Subcutaneous adipose tissue (tissue), 4 donors: ENCODE measurements around the gene SERINC4. TPM values are rescaled to one million over a fixed set of nuclear protein-coding genes. Genes with fewer than 3 reads are reported as not detected.

Experiments
- CTCF ChIP-seq: fragments of 450-650 bp; IDR thresholded peaks from one replicate; pipeline ENCODE4 v1.5.1; 2016; ENCODE audit warnings: low read depth, mild to moderate bottlenecking, control low read depth, antibody characterized with exemption, moderate library complexity
- total RNA-seq, 4 donors: library from RNA; depleted of rRNA; stranded (reverse); fragments of >200 nt; gene quantifications; one replicate each; pipeline ENCODE4 v1.1.0, GENCODE V29; 2016

SERINC4 gene
- total RNA-seq, 4 donors from 2014 or later: not detected

GRCh38 chr15:43777267-43777914 lies 22.6 kb downstream of the SERINC4 start:
- no peak for TF ChIP-seq CTCF

GRCh38 chr15:43776718-43777266 lies 23.2 kb downstream of the SERINC4 start, which contains the start of gene ELL3:
Gene ELL3, minus strand, starts transcription at chr15:43776966. Its CDS starts 65 bp downstream, at chr15:43776901.
- no peak for TF ChIP-seq CTCF

- no peak for TF ChIP-seq CTCF
Observed at GRCh38 chr15:43776101-43776717, 23.8 kb downstream of the SERINC4 start.

- no peak for TF ChIP-seq CTCF
Observed at GRCh38 chr15:43775411-43775965, 24.5 kb downstream of the SERINC4 start.

- TF ChIP-seq CTCF: no peak
Observed at GRCh38 chr15:43774062-43774461, 26.0 kb downstream of the SERINC4 start.

- TF ChIP-seq CTCF: no peak
Observed at GRCh38 chr15:43772624-43773023, 27.4 kb downstream of the SERINC4 start.

GRCh38 chr15:43771816-43772215 lies 28.2 kb downstream of the SERINC4 start:
- TF ChIP-seq CTCF: no peak
